D721Med (cell line): ENCODE measurements around the gene FBXO31.

Experiments
- DNase-seq: peaks from one replicate; pipeline ENCODE4 v3.0.0; 2011; ENCODE audit warnings: low spot score; ENCODE audit not compliant: insufficient read length
- FAIRE-seq: peaks from 2 replicates; lab custom pipeline; 2011; peaks lifted over from hg19 to GRCh38; lab: Jason Lieb, UNC
- CTCF ChIP-seq: IDR thresholded peaks from 2 replicates; pipeline ENCODE4 v1.5.1; 2012; ENCODE audit warnings: mild to moderate bottlenecking, control low read depth; ENCODE audit not compliant: insufficient read depth; ENCODE audit errors: missing control alignments

The FBXO31 gene

GRCh38 chr16:87323727-87324410, 59.7 kb downstream of the FBXO31 start:
- FAIRE-seq (no peak), DNase-seq (no peak)
- TF ChIP-seq CTCF, result no peak

DNA sequence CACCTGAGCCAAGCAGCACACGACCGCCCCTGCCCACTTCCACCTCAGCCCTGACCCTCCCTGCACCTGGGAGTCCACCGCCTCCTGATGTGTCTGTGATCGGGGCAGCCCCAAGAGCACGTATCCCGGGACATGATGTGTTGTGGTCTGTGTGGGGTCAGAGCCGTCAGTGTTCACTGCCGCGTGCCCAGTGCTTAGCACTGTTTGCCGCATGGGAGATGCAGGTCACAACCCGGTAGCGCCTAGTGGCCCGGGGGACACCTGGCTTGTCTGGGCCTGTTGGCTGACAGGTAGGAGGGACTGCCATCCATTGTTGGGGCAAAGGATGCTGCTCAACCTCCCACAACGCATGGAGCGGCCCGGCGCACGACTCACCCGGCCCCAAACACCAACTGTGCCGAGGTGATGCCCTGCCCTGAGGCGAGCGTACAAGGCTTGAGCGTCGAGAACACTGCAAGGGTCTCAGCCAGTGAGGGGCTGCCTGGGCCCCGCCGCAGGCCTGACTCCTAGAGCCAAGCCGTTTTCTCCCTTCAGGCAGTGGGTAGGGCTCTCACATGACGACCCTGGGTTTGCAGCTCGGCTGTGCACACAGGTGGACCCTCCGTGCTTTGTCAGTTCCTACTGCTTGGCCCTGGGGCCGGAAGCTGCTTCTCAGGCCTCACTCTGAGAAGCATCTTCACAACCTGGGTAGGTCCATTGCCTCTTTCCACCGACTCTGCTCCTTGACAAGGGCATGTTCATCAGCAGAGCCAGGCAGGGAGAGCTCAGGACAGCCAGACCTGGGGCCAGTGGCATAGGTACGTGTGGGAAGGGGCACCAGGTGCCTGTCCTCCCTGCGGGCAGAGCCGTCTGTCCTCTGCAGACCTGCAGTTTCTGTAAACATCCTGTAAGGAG, 60.5 kb downstream of the FBXO31 start:
- no peak for DNase-seq
- no peak for TF ChIP-seq CTCF
- FAIRE-seq, result no peak

DNA sequence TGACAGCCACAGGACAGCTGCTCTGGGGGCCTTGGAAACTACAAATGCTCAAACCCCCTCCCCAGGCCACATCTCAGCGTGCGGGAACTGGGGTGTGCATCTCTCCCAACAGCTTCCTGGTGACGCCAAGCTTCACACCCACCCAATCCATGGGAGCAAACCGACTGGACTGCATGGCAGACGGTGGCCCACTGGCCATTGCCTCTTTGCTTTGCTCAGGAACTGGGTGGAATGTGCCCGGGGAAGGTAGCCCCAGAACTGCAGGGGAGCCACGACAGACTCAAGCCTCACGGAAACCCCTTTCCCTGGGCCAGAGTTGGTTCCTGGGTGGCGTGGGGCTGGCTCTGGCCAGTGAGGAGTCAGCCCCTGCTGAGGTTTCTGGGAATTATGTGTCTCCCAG, 61.2 kb downstream of the FBXO31 start:
- FAIRE-seq, result no peak
- TF ChIP-seq CTCF, result no peak
- DNase-seq, result no peak

DNA sequence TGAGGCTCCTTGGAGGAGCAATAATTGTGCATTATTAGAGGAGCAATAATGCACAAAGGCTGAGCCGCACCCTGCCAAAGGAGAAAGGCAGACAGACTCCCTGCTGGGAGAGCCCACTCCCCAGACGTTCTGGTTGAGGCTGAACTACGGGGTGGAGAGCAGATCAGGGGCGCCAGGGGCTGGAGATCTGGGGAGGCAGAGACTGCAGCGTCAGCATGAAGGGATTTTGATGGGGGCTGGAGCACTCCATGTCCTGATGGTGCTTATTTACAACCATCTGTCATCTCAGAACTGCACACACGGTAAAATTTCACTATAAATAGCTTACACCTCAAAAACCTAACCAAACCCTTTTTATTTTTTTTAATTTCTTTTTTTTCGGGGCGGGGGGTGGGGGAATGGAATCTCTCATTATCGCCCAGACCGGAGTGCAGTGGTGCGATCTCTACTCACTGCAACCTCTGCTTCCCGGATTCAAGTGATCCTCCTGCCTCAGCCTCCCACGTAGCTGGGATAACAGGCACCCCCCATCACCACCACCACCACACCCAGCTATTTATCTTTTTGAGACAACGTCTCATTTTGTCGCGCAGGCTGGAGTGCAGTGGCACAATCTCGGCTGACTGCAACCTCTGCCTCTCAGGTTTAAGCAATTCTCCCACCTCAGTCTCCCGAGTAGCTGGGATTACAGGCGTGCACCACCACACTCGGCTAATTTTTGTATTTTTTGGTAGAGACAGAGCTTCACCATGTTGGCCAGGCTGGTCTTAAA, 62.1 kb downstream of the FBXO31 start:
- DNase-seq (no peak), FAIRE-seq (no peak)
- TF ChIP-seq CTCF, result no peak

GRCh38 chr16:87320510-87321227, 62.9 kb downstream of the FBXO31 start:
- FAIRE-seq (no peak), DNase-seq (no peak)
- no peak for TF ChIP-seq CTCF

GRCh38 chr16:87319997-87320491, 63.5 kb downstream of the FBXO31 start:
- FAIRE-seq, result no peak
- no peak for DNase-seq
- no peak for TF ChIP-seq CTCF
